T-helper 22 cell (primary cell): ENCODE measurements around the gene ZMYND8.

Experiments used
- DNase-seq: peaks from one replicate; pipeline ENCODE4 v3.0.0-alpha.2; 2020; ENCODE audit warnings: low read depth

ZMYND8 gene

DNA sequence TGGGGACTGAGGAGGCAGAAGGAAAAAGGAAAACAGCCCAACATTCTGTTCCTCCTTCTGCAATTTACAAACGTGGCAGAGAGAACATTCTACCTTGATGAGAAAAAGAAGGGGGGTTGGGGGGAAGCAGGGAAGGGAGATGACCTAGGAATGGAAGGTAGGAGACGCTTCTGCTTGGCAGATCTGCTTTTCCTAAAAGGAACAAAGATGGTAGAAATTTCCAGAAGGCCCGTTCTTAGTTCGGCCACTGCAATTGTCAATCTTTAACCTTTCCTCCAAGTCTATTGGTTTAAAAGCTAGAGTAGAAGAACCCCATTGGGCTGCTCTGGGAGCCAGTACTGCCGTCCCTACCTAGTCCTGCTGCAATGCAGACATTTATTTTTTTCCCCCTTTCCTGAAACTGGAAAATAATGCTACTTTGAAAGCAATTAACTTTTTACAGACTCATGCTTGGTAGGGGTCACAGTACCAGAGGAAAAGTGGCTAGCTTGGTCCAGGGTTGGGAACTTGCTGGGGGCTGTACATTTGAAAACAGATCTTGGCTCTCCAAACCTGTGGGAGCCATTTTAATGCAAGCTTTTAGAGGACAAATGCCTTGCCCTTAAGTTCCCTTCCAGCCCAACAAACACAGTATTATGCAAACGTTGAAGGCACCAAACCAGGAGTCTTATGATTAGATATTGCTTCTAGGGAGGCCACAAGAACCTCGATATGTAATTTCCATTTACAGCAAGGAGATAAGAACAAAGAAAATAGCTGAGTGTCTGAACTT, 2.6 kb downstream of the ZMYND8 start:
- DNase-seq, result no peak

DNA sequence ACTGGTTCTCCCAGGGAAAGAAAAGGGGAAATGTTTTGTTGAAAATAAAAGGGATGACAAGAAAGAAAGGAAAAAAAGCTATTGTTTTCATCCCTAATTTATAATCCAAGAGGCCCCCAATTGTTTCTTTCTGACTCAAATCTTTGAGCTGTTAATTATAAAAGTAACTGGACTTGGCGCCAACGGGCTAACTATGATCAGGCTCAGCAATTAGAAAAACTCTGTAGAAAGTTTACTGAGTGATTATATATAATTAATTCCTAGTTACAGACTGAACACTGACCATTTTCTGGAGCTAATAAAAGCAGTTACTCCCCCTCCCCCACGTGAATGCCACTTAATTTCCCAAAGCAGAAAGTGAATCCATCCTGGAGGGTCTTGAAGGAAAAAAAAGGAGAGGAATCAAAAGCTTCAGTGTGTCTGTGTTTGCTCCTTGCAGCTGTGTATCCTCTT, 3.2 kb downstream of the ZMYND8 start:
- DNase-seq, result no peak

DNA sequence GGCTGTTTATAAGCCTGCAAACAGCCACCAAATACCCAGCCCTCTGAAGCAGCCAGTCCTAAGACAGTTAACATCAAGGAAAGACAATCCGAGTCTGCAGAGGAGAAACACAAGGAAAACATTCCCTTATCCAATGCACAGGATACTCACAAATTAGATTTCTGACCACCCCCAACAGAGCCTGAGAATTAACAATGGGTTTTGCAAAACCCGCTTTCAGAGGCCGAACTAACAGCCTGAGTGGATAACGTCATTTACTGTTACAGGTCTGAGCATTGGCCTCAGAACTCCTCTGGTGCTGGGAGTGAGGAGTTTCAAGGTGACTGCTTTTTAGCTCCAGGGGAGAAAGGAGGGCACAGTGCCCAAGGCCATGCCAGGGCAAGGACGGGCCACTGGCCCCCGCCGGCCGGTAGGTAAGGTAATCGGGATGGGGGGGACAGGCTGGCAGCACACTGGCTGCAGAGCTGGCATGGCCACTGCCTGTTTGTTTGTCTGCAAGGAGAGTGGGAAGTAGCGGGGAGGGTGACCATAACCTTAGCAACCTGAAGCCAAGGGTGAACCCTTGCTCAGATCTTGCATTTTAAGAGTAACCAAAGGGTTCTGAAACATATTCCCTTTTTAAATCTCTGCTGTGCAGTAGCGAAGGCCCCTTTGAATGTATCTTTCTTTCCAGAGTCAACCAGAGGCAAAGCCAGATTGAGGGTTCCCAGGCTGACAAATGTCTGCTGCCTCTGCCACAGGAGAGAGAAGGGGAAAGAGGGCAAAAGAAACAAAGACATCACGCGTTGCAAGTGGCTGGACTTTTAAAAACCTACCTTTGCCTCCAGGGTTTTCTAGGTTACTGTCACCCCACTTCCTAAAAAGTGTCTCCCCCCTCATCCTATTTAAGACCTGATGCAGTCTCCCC, 3.9 kb downstream of the ZMYND8 start:
- DNase-seq, result no peak

- no peak for DNase-seq
Observed at GRCh38 chr20:47351643-47352331, 4.7 kb downstream of the ZMYND8 start.

- no peak for DNase-seq
Observed at GRCh38 chr20:47350691-47351545, 5.6 kb downstream of the ZMYND8 start.

DNA sequence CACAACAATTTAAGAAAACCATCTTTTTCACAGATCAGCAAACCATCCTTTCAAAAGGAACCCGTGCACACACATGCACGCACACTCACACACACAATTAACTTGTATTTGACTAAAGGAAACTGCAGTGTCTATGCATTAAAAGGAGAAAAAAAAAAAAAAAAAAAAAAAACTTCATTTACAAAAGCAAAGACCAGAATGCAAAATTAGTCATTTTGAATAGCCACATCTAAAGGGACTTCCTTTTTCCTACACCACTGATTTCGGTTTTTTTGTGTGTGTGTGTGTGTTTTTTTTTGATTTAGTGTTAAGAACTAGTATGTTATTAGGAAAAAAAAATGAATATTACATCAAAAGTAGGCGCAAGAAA, 6.3 kb downstream of the ZMYND8 start:
- DNase-seq, result no peak

DNA sequence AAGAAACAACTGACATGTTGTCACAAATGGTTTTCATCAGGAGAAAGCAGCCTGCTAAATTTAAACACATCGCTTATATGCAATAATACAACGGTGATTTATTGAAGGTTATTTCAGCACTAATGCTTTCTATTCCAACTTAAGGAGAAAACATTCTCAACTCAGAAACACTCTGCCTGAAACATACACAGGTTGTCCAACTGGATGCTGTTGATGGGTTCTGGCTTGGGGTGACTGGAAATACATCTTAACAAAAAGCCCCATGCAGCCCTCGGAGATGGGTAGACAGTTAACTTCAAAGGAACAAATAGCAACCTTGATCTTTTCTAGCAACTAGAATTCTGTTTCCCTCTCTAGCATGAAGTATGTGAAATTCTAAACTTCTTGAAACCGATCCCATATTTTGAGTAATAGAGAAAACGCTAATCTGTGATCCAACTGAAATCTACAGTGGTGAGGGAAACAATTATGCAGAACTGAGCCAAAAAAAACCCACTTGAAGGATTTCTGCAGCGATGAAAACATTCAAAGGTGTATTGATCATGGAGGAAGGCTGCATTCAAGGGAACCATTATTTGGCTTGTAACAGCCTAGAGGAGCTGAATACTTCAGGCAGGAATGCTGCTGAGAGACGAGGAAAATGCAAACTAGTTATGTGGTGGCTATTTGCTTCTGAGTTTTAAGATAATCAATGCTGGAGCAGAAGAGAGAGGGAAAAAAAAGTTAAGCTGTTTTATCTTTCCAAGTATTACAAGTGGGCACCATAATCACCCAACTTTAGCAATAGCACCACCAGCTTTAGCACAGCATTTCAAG, 6.9 kb downstream of the ZMYND8 start:
- DNase-seq, result no peak

GRCh38 chr20:47348539-47349142, 7.9 kb downstream of the ZMYND8 start:
- DNase-seq, result no peak

DNA sequence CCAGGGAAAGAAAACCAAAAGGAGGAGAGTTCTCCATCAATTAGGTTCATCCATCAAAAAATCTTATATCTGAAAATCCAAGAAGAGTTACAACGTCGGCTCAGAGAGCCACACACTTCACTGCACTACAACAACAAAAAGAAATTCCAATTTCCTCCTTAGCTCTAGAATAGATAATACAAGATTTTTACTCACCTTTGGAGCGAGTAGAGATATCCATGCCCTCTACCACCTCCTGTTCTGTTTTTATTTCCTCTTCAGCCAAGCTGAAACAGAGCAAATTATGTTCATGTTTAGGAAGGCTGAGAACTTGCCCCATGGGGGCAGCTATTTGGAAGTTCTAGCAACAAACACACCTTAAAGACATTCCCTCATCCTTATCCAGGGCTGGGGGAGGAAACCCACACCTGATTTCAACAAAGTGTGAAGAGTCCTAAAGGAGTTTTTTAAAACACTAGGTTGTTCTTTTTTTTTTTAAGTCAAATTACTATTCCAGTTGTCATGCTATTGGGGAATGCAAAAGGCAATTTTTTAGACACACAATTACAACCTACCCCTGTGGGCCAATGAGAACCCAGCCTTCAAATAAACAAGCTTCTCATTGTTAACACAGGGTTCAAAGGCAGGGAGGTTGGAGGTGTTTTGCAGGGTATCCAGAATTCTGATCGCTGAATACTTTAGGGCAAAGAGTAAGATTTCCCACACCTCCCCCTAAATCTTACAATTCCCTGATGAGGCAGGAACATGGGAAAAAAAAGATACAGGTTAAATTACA, 8.7 kb downstream of the ZMYND8 start:
- DNase-seq, result no peak

GRCh38 chr20:47346172-47346571, 10.3 kb downstream of the ZMYND8 start:
- DNase-seq, result no peak

DNA sequence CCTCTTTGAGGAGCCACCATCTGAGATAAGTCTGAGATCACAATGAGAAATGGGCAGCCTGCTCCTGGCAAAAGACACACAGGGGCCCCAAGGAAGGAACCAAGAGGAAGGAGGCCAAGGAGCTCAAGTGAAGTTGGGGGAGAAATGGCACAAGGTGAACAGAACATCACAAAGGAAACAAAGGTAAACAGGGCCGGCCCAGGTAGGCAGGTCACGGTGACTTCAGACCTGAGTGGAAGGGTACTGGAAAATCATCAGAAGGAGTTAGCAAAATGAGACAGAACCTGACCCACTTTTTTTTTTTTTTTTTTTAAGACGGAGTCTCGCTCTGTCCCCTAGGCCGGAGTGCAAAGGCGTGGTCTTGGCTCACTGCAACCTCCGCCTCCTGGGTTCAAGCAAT, 11.3 kb downstream of the ZMYND8 start:
- no peak for DNase-seq

GRCh38 chr20:47343007-47343472, 13.5 kb downstream of the ZMYND8 start:
- no peak for DNase-seq

- DNase-seq, result no peak
Observed at GRCh38 chr20:47338131-47338628, 18.3 kb downstream of the ZMYND8 start.

GRCh38 chr20:47337413-47337812, 19.1 kb downstream of the ZMYND8 start:
- DNase-seq, result no peak

- DNase-seq, result no peak
Observed at GRCh38 chr20:47336129-47336754, 20.3 kb downstream of the ZMYND8 start.

DNA sequence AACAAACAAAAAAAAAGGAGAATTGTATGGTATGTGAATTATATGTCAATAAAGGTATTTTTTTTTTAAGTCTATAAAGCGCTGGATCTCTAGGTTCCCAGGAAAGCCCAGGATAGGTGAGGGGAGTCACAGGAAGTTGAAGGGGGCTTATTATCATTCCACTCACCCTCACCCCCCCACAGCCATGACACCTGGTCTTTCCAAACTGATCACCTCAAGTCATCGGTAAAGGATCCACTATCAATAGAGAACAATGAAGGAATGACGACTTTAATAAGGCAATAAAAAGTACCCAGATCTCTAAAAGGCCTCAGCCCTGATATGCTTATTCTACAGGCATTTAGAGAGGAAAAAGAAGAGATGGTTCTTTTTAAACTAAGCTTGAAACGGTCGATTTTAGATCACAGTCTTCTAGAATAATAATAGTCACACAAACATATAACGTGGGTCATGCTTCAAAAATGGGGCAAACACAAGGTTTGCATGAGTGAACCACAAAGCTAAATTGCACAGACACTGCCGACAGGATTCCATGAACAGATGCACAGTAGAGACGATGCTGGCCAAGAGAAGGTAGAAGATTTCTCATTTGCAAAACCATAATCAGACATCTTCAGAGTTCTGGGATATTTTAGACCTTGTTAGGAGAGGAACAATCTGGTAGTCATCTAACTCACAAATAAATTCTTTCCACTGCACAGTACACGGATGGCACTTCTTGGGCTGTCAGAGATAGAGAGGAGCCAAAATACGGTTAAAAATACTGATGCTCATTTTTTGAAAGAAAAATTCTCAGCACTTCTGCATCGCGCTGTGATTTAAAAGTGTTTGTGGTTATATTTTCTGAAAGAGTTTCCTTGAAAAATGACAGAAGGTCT, 21.0 kb downstream of the ZMYND8 start:
- no peak for DNase-seq

DNA sequence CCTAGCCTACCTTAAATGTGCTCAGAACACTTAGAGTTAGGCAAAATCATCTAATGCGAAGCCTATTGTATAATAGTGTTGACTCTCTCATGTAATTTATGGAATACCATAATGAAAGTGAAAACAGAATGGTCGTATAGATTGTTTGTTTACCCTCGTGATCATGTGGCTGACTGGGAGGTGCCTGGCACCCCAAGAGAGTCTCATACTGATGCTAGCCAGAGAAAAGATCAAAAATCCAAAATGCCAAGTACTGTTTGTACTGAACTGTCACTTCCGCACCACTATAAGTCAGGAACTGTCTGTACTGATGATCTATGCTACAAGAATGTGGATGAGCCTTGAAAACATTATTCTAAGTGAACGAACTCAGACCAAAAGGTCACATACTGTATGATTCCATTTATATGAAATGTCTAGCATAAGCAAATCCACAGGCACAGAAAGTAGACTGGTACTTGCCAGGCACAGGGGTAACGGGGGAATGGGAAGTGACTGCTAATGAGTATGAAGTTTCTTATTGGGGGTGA, 22.4 kb downstream of the ZMYND8 start:
- DNase-seq, result no peak
